Stimulated activated CD8-positive, alpha-beta memory T cell treated with anti-CD3 and anti-CD28 coated beads, Interleukin-7, amount 100 ng/mL, for 48 hours (primary cell): ENCODE data around the gene TMEM232.
"Not testable (repeated sequence)": the region's sequence is repeated elsewhere in the genome, so short reads cannot be mapped to it uniquely, and the experiment has no call there.

ENCODE experiments used
- DNase-seq, 2 donors: peaks; one replicate each; pipeline ENCODE4 v3.0.0-alpha.2; 2020; ENCODE audit warnings: low read depth in 1 of 2; ENCODE audit errors: extremely low read depth in 1 of 2

TMEM232 gene

GRCh38 chr5:110536120-110537115, 190.1 kb downstream of the TMEM232 start:
- no peak for DNase-seq

DNA sequence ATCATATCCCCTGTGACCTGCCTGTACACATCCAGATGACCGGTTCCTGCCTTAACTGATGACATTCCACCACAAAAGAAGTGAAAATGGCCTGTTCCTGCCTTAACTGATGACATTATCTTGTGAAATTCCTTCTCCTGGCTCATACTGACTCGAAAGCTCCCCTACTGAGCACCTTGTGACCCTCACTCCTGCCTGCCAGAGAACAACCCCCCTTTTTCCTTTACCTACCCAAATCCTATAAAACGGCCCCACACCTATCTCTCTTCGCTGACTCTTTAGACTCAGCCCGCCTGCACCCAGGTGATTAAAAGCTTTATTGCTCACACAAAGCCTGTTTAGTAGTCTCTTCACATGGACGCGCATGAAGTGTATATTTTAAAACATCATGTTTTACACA, 191.3 kb downstream of the TMEM232 start:
- not testable (repeated sequence) for DNase-seq

DNA sequence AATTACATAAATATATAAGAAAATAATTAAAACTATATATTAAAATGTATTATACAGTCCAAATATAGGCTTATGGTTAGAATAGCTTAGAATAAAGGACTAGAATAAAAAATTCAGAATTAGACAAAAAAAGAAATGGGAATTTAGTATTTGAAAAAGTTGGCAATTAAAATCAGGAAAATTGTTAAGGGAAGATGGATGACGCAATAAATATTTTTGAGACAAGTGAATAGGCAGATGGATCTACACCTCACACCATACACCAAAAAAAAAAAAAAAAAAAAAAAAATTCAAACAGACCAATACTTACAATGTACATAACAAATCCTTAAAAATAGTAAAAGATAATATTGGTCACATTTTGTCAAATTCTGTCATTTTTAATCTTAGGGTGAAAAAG, 200.7 kb downstream of the TMEM232 start:
- DNase-seq = no peak

GRCh38 chr5:110517396-110517795, 209.1 kb downstream of the TMEM232 start:
- no peak for DNase-seq

- DNase-seq = no peak
These were observed 212.4 kb downstream of the TMEM232 start for GRCh38 chr5:110514030-110514429.

- no peak for DNase-seq
These were observed 214.2 kb downstream of the TMEM232 start for GRCh38 chr5:110512266-110512665.

DNA sequence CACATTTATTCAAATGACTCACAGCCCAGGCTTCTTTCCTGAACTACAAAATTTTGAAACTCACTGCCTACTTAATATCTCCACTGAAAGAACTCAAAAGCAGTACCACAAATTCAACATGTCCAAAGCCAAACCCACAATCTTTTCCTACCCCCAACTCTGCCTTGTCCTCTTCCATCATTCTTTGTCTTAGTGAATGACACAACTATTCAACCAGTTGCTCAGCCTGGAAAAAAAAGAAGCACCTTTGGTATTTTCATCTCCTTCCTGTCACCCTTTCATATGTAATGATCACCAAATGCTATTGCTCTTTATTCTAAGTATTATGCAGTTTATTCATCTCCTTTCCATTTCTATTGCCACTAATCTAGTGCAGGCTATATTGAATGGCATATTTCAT, 216.3 kb downstream of the TMEM232 start:
- DNase-seq = no peak

DNA sequence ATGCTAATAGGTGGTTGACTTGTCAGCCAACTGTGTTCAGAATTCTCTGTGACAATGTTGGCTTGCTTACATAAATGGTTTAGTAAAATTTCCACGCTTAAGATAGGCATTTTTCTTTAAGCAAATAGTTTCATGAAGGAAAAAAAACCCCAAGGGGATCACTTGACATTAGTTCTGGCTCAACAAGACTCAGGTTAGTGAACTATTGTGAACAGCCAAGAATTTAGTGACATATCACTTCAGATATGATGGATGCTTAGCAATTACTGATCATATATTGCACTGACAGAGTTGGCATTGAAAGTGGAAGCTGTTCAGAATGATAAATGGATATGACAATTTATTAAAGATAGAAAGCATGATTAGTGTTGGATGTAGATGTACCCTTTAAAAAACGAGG, 218.5 kb downstream of the TMEM232 start:
- no peak for DNase-seq

- no peak for DNase-seq
These were observed 220.1 kb downstream of the TMEM232 start for GRCh38 chr5:110506378-110506777.

GRCh38 chr5:110496276-110496675, 230.2 kb downstream of the TMEM232 start:
- no peak for DNase-seq

GRCh38 chr5:110492446-110492845, 234.0 kb downstream of the TMEM232 start:
- DNase-seq = no peak

- DNase-seq = no peak
These were observed 247.6 kb downstream of the TMEM232 start for GRCh38 chr5:110478895-110479294.

DNA sequence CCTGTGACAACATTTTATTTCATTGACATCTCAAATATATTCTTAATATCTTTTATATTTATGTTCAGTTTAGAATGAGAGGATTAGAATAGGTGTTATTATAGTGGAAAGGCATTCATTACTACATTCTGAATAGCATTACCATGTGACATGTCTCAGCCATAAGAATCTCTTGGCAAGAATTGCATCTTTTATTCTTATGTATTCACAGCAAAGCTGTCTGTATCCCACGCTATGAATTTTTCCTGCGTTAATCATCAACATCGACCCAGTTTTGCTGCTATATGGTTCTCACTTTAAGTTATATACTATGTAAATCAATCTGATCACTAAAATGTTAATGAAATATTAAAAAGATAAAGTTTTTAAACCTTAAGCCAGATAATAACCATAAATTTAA, 248.6 kb downstream of the TMEM232 start:
- DNase-seq = no peak

DNA sequence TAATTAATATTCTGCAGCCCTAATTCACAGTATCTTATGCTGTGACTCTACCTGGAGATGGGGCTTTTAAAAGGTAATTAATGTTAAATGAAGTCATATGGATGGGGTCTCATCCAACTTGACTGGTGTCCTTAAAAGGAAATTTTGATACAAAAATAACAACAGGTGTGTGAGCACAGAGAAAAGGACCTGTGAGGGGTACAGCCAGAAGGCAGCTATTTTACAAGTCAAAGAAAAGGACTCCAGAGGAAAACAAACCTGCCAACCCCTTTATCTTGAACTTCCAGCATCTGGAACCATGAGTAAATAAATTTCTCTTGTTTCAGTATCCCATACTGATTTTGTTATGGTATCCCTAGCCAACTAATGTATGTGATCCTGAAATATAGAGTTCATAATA, 250.3 kb downstream of the TMEM232 start:
- no peak for DNase-seq

DNA sequence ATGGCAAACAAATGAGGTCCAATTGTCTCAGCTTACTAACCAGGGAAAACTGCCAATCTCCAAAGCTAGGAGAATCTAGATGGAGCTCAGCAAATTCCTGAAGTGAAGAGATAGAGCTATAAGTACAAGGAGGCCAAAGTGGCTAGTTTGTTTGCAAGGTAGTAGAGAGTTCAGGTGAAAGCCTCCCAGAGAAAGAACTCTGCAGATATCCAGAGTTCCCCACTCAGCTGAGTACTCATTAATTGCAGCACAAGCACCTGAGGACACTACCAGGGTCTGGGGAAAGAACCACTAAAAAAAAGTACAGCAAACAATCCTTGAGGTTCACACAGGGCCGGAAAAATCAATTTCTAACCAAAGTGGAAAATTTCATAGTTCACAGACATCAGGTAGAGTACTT, 250.9 kb downstream of the TMEM232 start:
- no peak for DNase-seq

GRCh38 chr5:110469486-110469885, 257.0 kb downstream of the TMEM232 start:
- no peak for DNase-seq

- DNase-seq = no peak
These were observed 263.4 kb downstream of the TMEM232 start for GRCh38 chr5:110463106-110463505.

- DNase-seq = no peak
These were observed 265.6 kb downstream of the TMEM232 start for GRCh38 chr5:110460837-110461236.

- no peak for DNase-seq
These were observed 268.2 kb downstream of the TMEM232 start for GRCh38 chr5:110458313-110458712.

GRCh38 chr5:110442856-110443255, 283.6 kb downstream of the TMEM232 start:
- no peak for DNase-seq

DNA sequence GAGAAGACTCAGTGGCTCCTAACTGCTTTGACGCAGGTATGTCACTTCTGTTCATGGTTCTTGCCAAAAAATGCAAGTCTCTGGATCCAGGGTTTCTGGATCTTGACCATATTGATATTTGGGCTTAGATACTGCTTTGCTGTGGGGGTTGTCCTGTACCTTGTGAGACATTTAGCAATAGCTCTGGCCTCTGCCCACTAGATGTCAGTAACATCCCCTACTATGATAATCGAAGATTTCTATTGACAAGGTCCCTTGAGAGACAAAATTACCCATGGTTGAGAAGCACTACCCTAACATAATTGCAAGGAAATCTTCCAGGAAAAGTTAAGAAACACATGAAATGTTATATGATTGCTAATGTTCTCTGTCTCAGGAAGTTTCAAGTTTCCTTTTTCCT, 285.4 kb downstream of the TMEM232 start:
- no peak for DNase-seq

DNA sequence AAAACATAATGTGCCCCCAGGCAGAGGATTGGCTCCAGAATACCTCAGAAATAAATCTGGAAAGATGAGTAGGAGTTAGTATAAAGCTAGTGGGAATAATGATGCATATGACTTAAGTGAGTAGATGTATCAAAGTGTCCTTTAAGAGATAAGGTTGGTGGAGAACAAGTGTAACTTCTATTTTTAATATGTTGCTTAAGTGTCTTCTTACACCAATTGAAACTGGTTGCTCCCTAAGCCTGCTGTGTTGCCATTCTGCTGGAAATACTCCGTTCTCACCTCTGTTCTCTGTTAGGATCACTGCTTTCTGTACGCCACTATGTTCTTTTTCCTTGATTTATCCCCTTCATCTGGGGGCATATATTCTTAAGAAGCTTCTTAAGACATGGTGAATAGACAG, 286.4 kb downstream of the TMEM232 start:
- DNase-seq = no peak

DNA sequence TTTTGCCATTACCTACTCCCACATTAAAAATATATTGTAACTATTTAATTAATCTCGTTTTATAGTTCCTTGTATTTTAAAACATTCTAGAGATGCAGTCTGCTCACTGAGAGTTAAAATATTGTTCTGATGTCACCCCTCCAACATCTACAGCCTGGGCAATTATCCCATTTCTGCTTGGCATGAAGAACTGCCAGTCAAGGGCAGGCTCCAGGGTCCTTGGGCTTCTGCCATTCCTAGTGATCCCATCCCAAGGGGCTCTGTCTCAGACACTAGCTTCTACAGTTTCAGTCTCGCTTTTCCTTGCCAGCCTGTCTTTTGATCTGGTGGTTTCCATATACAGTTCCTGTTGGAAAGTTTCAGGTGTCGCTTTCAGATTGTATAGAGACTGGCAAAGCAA, 287.2 kb downstream of the TMEM232 start:
- no peak for DNase-seq
